ENCODE data around the gene TGFA. TPM values are rescaled to one million over a fixed set of nuclear protein-coding genes. Genes with fewer than 3 reads are reported as not detected.

Gene TGFA
- polyA plus RNA-seq, 1 donor (not counting 4 experiments of a cell fraction or from before 2014, with no cell fraction given): 51.7 TPM

DNA sequence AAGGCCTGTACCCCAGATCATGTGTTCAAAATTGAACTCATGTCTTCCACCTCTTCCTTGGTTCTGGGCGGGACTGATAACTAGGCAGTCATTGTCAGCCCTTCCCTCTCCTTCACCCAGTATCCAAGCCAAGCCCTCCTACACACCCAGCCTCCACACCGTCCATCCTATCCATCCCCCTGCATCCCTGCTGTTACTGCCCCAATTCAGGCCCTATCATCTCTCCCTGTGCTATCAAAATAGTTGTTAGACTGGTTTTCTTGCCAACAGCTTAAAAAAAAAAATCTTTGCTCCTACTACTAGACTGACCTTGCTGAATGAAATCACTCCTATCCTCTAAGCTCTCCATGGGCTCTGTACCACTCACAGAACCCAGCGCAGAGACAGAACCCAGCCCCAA lies 32.8 kb downstream of the TGFA start:
- Histone ChIP-seq H3K9ac (ENCODE audit: control insufficient read depth, extremely low read depth, insufficient read depth, low read length) (peak overlapping the region; percentile 35), H3K9me1 (ENCODE audit: control insufficient read depth, extremely low read depth, insufficient read depth, low read length) (peaks cover 23% of the 10 kb centered on the region), H3K79me2 (ENCODE audit: control insufficient read depth, insufficient read depth, low read length) (peaks cover 85% of the 10 kb centered on the region), H3K4me1 (ENCODE audit: control insufficient read depth, extremely low read depth, insufficient read depth, low read length) (peaks cover 94% of the 10 kb centered on the region), H3K4me2 (ENCODE audit: control insufficient read depth, extremely low read depth, insufficient read depth, low read depth, low read length) (peak overlapping the region; percentile 49), H4K20me1 (ENCODE audit: control insufficient read depth, extremely low read depth, insufficient read depth, low read length) (peaks cover 22% of the 10 kb centered on the region), H3K27ac (ENCODE audit: control insufficient read depth, insufficient read depth, low read length) (peak overlapping the region; percentile 61), H3K27me3 (ENCODE audit: control insufficient read depth, extremely low read depth, insufficient read depth, low read length) (no peaks in the 10 kb centered on the region), H3K9me3 (ENCODE audit: control insufficient read depth, low read depth, low read length) (no peaks in the 10 kb centered on the region), H3K4me3 (ENCODE audit: control insufficient read depth in 2 of 3, extremely low read depth in 1 of 3, insufficient read depth in 2 of 3, low read depth in 1 of 3, low read length in 3 of 3) (no peak overlapping the region), H3K36me3 (ENCODE audit: control insufficient read depth in 2 of 2, extremely low read depth in 1 of 2, insufficient read depth in 2 of 2, low read length in 2 of 2) (peaks cover 2 to 19% of the 10 kb centered on the region in 2 experiments), H2AFZ (ENCODE audit: control insufficient read depth, low read length) (no peak overlapping the region)
- DNase-seq (ENCODE audit: low read depth, low spot score) (no peak), FAIRE-seq (no peak)
- TF ChIP-seq EZH2 (IDR thresholded peaks at IDR 0.05; ENCODE audit: low read length) (no peak), CTCF (optimal IDR thresholded peaks at IDR 0.05 in 1 of 3, IDR thresholded peaks at IDR 0.05 in 1 of 3, conservative IDR thresholded peaks at IDR 0.05 in 1 of 3; ENCODE audit: extremely low read depth in 1 of 3, insufficient read depth in 2 of 3, low read length in 3 of 3) (no peak)
- dilution Hi-C loops (cut with MboI; ENCODE audit: extremely low pct_ligation_motif_present, low sequenced_read_pairs): no loop called here

- dilution Hi-C loops (cut with MboI; ENCODE audit: extremely low pct_ligation_motif_present, low sequenced_read_pairs): no loop called here
- peaks cover 18% of the 10 kb centered on the region for H3K9me1 ChIP-seq (ENCODE audit: control insufficient read depth, extremely low read depth, insufficient read depth, low read length)
- no peaks in the 10 kb centered on the region for H3K9me3 ChIP-seq (ENCODE audit: control insufficient read depth, low read depth, low read length)
- peak overlapping the region; percentile 78 for H3K27ac ChIP-seq (ENCODE audit: control insufficient read depth, insufficient read depth, low read length)
- FAIRE-seq (peak; percentile 41), DNase-seq (ENCODE audit: low read depth, low spot score) (no peak)
- peak overlapping the region; percentile 15 for H3K9ac ChIP-seq (ENCODE audit: control insufficient read depth, extremely low read depth, insufficient read depth, low read length)
- TF ChIP-seq EZH2 (IDR thresholded peaks at IDR 0.05; ENCODE audit: low read length) (no peak), CTCF (optimal IDR thresholded peaks at IDR 0.05 in 1 of 3, IDR thresholded peaks at IDR 0.05 in 1 of 3, conservative IDR thresholded peaks at IDR 0.05 in 1 of 3; ENCODE audit: extremely low read depth in 1 of 3, insufficient read depth in 2 of 3, low read length in 3 of 3) (no peak)
- no peak overlapping the region for H2AFZ ChIP-seq (ENCODE audit: control insufficient read depth, low read length)
- no peaks in the 10 kb centered on the region for H3K27me3 ChIP-seq (ENCODE audit: control insufficient read depth, extremely low read depth, insufficient read depth, low read length)
- H3K4me3 ChIP-seq (ENCODE audit: control insufficient read depth in 2 of 3, extremely low read depth in 1 of 3, insufficient read depth in 2 of 3, low read depth in 1 of 3, low read length in 3 of 3): no peak overlapping the region
- H3K4me1 ChIP-seq (ENCODE audit: control insufficient read depth, extremely low read depth, insufficient read depth, low read length): peaks cover 94% of the 10 kb centered on the region
- H3K4me2 ChIP-seq (ENCODE audit: control insufficient read depth, extremely low read depth, insufficient read depth, low read depth, low read length): peak overlapping the region; percentile 25
- H3K79me2 ChIP-seq (ENCODE audit: control insufficient read depth, insufficient read depth, low read length): peaks cover 94% of the 10 kb centered on the region
- peaks cover 24% of the 10 kb centered on the region for H4K20me1 ChIP-seq (ENCODE audit: control insufficient read depth, extremely low read depth, insufficient read depth, low read length)
- H3K36me3 ChIP-seq (ENCODE audit: control insufficient read depth in 2 of 2, extremely low read depth in 1 of 2, insufficient read depth in 2 of 2, low read length in 2 of 2): peaks cover 4 to 25% of the 10 kb centered on the region in 2 experiments
These were observed 34.2 kb downstream of the TGFA start for GRCh38 chr2:70519453-70519852.
